Esophagus mucosa (tissue), 1 donor: ENCODE measurements around the gene KCNK13. TPM values are rescaled to one million over a fixed set of nuclear protein-coding genes. Genes with fewer than 3 reads are reported as not detected.
A peak's percentile ranks its signal among the peaks of the same experiment; 100 is the strongest.
"Not testable (repeated sequence)": the region's sequence is repeated elsewhere in the genome, so short reads cannot be mapped to it uniquely, and the experiment has no call there.

Experiments used
- ATAC-seq: fragments of 200-7000 bp; cut with Tn5 transposase; one replicate; pipeline ENCODE4 v1.9.1; 2020
- total RNA-seq: library from RNA; stranded (reverse); gene quantifications from one replicate; pipeline ENCODE4 v1.2.4, GENCODE V29; 2023
- donor health status: DM: yes; HTN: yes; CAD: no.

Gene KCNK13
- 0.28 TPM for total RNA-seq

DNA sequence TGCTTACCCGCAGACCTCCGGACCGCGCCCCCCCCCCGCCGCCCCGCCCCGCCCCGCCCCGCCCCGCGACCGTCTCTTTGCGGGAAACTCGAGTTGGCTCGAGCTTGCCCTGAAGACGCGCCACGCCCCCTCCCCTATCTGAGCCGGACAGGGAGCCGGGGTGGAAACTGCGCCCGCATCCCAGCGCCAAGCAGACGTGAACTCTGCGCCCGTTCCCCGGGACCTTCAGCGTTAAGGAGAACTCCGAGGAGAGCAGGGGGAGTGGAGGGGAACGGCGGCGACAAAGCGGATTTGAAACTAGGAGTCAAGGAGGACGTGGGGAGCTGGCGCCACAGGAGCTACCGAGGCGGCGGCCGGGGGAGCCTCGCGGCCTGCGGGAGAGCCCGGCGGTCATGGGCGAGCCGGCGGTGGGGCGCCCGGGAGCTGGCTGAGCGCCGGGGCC, at the start of gene KCNK13:
KCNK13 (plus strand) TSS at position 310 of the 442 bp plus-strand sequence. CDS start 212 bp downstream, outside the sequence.
- peak; percentile 6 for ATAC-seq

DNA sequence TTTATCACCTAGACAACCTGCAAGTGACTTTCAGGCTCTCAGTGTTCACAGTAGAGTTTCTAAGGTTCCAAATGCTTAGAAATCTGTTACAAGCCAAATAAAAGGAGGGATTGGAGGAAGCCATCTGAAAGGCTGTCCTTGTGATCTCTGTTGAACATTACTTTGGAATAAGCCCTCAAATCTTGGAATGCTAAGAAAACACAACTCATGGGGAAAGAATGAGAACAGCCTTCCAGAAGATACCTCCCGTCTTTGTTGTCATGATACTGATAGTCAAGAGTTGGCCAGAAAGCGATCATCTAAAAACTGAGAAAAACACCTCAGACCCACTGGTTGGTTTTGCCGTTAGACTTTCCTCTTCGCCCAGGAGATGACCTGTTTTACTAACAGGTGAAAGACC, 44.4 kb upstream of the KCNK13 start:
- ATAC-seq, result no peak

DNA sequence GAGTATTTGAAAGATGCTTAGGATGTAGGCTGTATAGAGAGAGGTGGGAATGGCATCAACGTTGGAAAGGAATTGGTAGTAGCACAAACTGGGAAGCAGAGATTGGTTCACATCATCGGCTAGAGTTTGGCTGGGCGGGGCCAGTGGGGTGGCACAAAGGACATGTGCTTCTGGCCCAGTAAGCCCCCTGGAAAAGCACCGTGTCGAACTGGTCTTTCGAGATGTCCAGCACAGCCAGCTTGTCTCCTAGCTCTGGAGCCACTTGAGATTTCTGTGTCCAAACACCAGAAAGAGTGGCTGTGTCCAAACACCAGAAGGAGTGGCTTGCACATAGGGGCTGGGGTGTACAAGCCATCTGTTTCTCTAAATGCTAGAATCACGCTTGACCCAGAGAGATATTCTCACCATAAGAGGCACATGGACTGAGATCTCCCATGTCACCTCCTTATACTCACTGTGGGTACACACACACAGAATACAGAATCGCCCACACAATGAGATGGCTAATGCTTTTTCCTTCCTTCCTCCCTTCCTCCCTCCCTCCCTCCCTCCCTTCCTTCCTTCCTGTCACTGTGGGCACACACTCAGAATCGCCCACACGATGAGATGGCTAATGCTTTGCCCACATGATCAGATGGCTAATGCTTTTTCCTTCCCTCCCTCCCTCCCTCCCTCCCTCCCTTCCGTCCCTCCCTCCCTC, 41.8 kb upstream of the KCNK13 start:
- ATAC-seq, result no peak

DNA sequence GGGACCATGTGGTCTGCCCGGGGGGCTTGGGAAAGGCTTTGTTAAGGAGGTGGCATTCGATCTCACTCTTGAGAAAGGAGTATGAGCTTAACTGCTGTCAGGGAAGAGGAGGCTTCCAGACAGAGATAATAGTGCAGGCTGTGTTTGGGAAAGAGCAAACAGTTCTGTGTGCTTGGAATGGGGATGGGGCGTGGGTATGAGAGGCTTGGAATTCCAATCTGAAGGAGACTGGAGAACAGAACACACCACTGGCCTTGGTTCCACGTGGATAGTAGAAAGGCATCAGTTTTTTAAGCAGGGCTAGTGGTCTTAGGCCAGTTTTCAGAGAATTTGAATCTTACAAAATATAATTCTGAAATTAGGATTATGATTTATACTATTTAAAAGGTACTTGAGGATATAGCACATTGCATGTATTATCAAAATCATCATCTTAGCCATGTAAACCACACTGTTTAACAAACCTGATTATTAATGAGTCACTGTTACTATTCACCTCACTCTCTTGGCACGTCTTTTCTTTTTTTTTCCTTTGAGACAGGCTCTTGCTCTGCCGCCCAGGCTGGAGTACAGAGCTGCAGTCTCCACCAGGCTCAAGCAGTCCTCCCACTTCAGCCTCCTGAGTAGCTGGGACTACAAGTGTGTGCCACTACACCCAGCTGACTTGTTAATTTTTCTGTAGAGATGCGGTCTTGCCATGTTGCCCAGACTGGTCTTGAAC, 38.5 kb upstream of the KCNK13 start:
- no peak for ATAC-seq

DNA sequence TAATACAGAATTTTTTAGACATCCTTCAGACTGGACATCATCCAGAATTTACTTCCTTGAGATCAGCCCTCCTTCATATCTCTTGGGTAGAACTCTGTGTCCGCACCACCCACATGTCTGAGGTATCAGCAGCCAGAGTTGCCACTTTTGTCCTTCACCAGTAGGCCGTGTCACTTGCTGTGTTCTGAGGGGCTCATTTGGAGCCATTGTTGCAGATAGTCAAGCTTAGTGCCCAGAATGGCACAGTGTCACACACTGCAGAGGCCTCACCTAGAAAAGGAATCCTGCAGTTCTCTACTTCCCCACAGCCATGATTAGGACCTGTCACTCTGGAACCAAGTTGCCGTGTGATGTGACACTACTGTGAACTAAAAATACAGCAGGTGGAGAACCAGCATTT, 36.9 kb upstream of the KCNK13 start:
- ATAC-seq, result no peak

DNA sequence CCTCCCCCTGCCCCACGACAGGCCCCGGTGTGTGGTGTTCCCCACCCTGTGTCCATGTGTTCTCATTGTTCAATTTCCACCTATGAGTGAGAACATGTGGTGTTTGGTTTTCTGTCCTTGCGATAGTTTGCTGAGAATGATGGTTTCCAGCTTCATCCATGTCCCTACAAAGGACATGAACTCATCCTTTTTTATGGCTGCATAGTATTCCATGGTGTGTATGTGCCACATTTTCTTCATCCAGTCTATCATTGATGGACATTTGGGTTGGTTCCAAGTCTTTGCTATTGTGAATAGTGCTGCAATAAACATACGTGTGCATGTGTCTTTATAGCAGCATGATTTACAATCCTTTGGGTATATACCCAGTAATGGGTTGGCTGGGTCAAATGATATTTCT, 35.2 kb upstream of the KCNK13 start:
- not testable (repeated sequence) for ATAC-seq

DNA sequence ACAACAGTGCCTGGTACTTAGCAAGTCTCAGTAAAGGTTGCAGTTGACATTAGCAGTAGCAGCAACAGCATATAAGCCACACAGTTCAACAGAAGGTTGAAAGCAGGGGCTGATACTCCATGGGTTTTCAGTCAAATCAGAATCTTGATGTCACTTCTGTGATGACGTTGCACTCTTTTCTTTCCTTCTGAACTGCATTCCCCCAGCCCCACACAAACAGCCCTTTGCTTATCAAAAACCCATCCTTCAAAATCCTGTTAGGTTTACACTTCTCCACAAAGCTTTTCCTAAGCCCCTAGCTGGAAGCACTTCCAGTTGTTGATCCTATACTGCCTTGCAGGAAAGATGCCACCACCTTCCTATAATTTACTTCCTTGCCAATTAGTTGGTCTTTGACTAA, 34.0 kb upstream of the KCNK13 start:
- no peak for ATAC-seq

DNA sequence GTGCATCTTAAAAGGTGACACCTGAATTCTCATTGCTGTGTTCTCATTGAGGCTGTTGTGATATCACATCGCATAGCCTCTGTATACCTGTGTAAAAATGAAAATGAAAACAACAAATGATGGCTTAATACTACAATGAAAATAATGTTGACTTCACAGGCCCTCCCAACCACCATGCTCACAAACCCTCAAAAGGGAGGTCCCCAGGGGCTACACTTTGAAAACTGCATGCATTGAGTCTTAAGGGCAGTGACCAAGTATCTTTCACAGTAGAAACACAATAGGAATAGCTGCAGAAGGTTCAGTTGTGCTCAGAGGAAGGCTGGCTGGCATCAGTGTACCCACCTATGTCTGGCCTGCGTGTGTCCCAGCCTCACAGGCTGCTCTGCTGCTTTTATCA, 27.6 kb upstream of the KCNK13 start:
- no peak for ATAC-seq

DNA sequence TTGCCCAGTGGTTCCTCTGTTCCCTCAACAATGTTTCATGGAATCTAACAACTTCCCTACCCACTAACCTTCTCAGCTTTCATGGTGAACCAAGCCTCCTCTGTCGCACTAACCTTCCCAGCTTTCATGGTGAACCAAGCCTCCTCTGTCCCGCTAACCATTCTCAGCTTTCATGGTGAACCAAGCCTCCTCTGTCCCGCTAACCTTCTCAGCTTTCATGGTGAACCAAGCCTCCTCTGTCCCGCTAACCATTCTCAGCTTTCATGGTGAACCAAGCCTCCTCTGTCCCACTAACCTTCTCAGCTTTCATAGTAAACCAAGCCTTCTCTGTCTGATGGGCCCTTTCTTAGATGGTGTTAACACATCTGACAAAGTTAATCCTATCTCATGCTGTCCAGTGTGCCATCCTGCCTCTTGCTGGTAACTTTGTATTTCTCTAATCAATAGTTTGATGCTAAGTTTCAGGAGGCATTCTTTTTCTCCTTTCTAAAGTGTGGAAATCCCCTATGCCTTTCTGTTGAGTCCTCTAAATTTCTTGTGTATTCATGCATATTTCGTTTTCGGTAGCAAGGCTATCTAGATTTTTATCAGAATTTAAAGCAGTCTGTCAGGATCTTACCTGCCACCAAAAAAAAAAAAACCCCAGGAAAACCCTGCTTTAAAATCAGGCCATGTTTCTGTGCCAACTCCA, 26.8 kb upstream of the KCNK13 start:
- no peak for ATAC-seq

DNA sequence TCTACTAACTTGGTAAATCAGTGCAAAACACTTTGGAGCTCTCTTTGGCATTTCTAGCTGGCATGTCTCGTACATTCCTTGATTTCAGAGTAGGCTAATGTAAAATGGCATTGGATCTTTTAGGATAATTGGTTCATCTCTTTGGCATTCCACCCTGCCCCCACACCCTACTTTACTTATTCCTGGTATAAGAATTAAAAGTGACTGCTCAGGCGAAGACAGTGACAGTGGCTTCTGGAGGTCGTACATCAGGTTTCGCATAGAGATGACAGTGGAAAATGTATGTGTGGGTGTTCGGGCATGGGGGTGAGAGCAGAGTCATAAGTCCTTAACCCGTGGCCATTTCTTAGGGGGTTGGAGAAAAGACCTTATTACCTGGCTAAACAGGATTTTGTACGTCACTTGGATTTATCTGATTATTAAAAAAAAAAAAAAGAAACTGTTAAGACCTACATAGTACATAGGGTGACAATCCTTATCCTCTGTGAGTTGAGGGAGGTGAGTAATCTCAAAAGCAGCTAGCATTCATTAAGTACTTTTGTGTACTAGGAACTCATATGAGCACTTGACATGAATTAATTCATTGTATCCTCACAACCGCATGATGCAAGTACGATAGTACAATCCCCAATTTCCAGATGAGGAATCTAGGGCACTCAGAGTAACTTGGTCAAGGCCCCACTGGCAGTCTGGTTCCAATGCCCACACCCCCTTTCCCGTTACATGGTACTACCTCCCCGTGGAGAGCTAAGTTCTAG, 22.4 kb upstream of the KCNK13 start:
- no peak for ATAC-seq

DNA sequence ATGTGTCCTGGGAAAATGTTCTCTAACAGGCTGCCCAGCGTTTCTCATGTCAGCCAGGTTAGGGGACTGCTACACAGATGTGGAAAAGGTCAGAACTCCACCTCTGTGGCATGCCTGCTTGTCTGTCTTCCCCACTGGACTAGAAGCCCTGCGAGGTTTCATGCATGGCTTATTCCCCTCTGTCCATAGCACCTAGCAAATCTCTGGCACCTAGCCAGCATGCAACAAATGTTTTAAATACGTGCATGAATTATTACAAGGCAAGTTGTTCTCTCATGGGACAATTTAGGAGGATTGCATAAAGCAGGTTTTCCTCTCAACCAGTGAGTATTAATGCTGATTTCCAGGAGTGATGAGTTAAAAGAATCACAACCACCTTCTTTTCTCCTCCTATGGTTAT, 21.4 kb upstream of the KCNK13 start:
- no peak for ATAC-seq

DNA sequence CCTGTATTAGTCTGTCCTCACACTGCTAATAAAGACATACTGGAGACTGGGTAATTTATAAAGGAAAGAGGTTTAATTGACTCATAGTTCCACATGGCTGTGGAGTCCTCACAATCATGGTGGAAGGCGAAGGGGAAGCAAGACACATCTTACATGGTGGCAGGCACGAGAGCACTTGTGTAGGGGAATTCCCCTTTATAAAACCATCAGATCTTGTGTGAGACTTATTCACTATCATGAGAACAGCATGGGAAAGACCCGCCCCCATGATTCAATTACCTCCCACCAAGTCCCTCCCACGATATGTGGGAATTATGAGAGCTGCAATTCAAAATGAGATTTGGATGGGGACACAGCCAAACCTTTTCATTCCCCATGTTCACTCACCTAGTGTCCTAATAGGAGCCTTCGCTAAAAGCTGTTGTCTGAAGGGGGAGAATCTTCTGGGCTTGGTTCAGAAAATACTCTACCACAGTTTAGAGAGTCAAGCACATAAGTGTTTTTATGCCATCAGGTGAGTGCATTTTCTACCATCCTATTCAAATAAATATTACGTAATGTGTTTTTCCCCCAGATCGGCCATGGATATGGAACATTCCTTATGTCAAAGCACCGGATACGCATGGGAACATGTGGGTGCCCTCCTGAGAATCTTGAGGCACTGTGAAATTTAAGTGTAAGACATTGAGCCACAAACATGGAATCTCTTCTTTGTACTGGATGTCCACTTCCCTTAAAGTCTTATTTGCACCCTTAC, 19.1 kb upstream of the KCNK13 start:
- no peak for ATAC-seq

DNA sequence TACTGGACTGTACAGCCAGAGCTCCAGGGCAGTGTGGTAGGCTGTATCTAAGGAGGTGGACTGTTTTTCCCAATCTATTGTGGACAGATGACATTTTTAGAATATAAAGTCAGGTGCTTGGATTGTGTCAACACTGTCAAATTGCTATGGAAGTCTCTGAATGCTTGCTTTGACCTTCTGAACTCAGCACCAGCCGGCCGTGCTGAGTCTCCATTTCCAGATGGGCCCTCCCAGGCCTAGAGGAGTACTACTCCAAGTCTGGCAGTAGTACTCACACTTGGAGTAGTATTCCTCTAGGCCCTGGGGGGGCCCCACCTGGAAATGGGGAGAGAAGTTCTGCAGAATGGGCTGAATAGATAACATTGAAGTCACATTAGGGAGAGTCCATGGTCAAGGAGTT, 16.2 kb upstream of the KCNK13 start:
- no peak for ATAC-seq

DNA sequence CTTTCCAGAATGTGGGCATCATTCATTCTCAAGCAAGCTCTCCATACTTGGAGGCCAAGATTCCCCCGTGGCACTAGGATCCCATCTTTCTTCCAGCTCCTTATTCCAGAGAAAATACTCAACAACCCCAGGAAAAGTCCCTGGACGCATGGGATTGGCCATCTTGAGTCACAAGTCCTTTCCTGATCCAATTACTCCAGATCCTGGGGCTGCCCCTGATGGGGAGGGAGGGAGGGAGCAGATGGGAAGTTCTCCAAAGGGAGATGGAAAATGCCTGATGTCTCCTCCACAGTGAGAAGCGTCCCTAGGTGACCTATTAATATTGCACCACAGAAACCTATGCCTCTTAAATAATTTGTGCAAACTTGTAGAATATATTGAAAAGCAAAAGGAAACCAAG, 12.4 kb upstream of the KCNK13 start:
- no peak for ATAC-seq

DNA sequence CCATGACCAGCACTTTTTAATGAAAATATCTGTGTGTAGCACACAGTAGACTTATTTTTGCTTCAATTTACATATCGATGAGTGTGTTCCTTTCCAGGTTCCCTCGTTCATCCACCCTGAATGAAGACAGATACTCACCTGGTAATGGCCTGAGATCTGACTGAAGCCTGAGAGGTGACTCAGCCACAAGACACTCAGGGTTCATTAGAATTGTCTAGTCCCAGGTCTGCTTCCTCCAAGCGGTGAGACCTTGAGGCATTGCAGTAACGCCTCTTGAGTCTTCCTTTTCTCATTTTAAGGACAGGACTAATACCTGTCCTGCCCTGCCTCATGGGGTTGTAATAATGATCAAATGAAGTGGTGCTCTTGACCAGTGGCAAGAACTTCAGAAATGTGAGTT, 11.5 kb upstream of the KCNK13 start:
- ATAC-seq, result no peak

DNA sequence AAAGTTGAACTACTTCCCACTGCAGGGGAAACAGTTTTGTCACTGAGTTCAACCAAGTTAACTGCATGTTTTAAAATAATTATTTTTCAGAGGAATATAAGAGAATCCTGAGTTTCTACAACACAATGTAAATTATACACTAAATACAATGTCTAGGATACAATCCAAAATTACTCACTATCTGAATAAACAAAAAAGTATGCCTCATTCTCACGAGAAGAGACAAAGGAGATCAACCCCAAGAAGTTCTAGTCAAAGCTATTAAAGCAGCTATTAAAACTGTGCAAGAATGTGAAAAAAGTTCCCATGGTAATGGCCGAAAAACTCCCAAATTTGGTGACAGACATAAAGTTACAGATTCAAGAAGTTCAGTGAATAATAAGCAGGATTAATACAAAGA, 8.8 kb upstream of the KCNK13 start:
- no peak for ATAC-seq

DNA sequence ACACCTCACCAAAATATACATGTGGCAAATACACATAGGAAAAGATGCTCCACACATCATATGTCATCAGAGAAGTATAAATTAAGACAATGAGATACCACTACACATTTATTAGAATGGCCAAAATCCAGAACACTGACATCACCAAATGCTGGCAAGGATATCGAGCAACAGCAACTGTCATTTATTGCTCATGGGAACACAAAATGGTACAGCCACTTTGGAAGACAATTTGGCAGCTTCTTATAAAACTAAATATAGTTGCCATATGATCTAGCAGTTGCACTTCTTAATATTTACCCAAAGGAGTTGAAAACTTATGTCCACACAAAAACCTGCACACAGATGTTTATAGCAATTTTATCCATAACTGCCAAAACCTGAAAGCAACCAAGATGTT, 7.0 kb upstream of the KCNK13 start:
- no peak for ATAC-seq

DNA sequence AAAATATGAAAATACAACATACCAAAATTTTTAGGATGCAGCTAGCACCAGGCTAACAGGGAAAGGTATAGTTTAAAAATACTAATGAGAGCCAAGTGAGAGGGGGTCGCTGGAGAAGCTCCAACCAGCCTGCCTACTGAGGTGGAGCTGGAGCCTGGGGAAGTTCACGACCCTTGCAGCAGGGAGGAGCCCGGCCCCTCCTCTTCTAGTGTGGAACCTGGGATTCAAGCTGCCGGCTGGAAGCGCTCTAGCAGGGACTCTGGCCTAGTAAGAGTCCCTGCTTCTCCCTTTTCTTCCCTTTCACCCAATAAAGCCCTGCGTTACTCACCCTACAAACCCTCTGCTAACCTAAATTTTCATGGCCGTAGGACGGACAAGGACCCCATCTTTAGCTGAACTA, 5.0 kb upstream of the KCNK13 start:
- ATAC-seq, result no peak

DNA sequence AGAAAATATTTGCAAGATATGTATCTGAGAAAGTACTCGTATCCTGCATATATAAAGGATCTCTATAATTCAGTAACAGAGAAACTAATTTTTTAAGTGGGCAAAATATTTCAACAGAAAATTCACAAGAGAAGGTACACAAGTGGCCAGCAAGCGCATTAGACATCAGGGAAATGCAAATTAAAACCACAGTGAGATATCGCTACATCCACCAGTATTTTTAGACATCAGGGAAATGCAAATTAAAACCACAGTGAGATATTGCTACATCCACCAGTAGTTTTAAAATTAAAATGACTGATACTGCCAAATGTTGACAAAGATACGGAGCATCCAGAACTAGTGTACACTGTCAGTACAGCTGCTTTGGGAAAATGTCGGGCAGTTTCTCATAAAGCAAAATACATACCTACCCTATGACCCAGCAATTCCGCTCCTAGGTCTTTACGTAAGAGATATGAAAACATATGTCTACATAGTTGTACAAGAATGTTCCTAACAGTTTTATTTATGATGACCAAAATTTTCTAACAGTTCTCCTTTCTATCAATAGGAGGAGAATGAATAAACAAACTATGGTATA, 2.8 kb upstream of the KCNK13 start:
- ATAC-seq, result no peak

DNA sequence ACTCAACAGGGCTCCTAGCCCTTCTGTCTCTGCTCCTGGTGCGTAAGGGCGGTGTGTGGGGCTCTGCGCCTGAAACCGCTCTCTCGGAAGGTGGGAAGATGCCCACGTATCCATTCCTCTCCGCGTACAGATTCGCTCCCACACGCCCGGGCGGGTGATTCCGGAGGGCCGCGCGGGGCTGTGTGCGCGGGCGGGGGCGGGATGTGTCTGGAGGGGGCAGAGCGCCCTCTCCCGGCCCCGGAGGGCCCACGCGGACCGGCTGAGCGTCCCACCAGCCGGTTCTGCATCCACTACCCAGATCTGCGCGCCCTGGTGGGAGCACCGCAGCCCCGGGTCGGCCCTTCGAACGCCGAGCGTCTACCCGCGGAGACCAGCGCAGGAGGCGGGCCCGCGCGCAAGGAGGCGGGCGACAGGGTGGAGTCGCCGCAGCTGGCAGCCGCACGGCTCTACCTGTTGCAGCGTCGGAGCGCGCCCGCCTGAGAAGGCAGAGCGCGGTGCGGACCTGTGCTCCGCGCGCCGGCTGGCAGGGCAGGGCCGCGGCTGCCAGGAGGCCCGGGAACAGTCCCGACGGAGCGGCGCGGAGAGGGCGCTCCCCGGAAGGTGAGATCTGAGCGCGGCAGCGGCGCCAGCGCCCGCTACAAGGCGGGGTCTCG, 1.4 kb upstream of the KCNK13 start:
- ATAC-seq, result peak; percentile 91

DNA sequence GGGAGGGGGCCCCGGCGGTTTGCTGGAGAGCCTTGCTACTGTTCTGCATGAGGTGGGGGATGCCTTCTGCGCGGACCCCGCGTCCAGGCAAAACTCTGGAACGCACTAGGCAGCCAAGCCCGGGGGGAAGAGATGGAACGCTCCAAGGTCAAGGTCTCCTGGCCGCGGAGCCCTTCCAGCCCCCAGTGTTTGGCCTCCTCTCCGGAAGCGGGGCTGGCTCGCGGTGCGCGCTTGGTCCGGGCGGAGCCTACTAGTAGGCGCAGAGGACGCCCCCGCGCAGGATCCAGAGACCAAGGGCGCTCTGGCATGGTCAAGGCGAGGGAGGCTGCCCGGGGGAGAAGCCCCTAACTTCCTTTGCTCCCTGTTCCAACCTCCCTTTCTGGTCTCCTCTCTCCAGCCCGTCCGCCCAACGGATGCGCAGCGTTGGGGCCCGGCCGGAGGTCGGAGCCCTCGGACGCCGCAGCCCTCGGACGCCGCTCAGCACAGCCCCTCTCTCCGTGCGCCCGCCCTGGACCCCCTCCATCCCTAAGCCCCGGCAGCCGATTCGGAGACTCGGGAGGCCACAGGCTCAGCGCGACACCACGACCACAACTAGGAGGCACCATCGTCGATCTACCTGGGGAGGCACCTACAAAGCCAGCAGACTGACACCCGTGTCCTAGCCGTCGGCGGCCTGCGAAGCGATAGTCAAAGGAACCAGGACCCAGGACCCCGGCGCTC, 669 bp upstream of the KCNK13 start:
- peak; percentile 35 for ATAC-seq
